Measurements from ENCODE around the gene HAT1.

DNA sequence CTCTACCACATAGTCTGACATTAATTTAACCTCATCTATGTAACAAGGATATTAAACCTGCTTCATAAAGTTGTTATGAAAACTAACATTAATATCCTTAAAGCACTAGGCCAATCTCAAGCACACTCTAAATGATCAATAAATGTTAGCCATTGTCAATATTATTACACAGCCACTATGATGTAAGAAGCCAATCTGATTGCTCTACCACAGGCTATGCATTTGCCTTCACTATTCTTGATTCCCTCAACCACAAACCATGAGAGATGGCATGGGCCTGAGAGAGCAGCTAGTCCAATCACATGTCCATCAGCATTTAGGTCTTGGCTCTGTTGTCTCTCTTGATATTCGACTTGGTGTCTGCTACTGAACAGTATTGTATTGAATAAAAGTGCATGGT lies 32.5 kb upstream of the HAT1 start:
- TF ChIP-seq, protein P1, sequence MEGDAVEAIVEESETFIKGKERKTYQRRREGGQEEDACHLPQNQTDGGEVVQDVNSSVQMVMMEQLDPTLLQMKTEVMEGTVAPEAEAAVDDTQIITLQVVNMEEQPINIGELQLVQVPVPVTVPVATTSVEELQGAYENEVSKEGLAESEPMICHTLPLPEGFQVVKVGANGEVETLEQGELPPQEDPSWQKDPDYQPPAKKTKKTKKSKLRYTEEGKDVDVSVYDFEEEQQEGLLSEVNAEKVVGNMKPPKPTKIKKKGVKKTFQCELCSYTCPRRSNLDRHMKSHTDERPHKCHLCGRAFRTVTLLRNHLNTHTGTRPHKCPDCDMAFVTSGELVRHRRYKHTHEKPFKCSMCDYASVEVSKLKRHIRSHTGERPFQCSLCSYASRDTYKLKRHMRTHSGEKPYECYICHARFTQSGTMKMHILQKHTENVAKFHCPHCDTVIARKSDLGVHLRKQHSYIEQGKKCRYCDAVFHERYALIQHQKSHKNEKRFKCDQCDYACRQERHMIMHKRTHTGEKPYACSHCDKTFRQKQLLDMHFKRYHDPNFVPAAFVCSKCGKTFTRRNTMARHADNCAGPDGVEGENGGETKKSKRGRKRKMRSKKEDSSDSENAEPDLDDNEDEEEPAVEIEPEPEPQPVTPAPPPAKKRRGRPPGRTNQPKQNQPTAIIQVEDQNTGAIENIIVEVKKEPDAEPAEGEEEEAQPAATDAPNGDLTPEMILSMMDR (IDR thresholded peaks at IDR 0.05): no peak
- TF ChIP-seq POLR2A (IDR thresholded peaks at IDR 0.05): no peak
